T follicular helper cell (primary cell): ENCODE measurements around the gene E2F6.

Source experiments
- DNase-seq: peaks from one replicate; pipeline ENCODE4 v3.0.0-alpha.2; 2020; ENCODE audit warnings: low read depth
- total RNA-seq, 2 experiments: gene quantifications; one replicate each; lab custom pipeline; 2026; lab: John Stamatoyannopoulos, UW

Gene E2F6
- total RNA-seq = 17.0 to 40.9 reads per million in 2 experiments

GRCh38 chr2:11465485-11466306 is at the start of gene E2F6:
Gene E2F6, minus strand, starts transcription at chr2:11466161. Its CDS starts 282 bp downstream, at chr2:11465879.
- peak; percentile 78 for DNase-seq

- DNase-seq = no peak
These were observed 49.6 kb upstream of the E2F6 start for GRCh38 chr2:11515490-11515981.

DNA sequence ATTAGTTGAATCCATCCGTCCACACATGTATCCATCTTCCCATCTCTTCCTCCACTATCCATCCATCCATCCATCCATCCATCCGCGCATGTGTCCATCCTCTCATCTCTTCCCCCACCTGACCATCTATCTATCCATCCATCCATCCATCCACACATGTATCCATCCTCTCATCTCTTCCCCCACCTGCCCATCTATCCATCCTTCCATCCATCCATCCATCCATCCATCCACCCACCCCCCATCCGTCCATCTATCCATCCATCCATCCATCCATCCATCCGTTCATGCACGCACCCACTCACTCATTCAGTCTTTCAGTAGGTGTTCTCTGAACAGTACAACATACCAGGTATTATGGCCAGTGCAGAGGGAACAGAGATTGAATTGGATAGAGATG is 48.9 kb upstream of the E2F6 start:
- no peak for DNase-seq

GRCh38 chr2:11514081-11514730 is 48.2 kb upstream of the E2F6 start:
- DNase-seq = no peak

DNA sequence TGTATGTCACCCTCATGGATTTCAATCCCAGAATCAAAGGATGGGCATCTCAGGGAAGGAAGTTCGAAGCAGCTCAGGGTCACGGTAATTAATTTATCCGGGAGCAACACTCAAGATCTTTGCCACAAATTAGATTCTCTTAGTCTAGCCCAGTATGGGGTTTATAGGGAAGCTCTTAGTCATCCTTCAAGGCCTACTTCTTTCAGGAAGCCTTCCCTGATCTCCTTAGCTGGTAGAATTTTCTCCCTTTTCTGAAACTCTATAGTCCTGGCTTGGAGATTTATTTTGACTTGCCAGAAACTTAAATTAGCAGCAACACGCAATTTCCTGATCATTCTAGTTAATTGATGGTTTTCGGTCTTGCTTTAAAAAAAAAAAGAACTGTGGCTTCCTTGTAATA is 47.4 kb upstream of the E2F6 start:
- no peak for DNase-seq

DNA sequence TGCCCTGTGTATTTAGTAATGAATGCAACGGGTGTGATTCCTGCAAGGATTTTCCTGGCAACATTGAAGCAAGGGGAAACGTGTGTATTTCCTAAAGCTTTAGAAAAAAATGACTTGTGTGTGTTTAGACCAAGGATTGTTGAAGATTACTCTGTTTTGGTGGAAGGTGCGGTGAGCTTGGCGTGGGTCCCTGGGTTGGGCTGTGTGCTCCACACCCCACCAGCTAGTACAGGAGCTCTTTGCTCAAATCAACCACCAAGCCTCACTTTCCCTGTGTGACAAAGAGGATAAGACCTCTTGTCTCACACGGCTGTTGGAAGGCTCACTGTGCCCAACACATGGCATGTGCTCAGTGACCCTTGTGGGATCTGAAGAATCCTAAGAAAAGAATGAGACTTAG is 46.5 kb upstream of the E2F6 start:
- no peak for DNase-seq

DNA sequence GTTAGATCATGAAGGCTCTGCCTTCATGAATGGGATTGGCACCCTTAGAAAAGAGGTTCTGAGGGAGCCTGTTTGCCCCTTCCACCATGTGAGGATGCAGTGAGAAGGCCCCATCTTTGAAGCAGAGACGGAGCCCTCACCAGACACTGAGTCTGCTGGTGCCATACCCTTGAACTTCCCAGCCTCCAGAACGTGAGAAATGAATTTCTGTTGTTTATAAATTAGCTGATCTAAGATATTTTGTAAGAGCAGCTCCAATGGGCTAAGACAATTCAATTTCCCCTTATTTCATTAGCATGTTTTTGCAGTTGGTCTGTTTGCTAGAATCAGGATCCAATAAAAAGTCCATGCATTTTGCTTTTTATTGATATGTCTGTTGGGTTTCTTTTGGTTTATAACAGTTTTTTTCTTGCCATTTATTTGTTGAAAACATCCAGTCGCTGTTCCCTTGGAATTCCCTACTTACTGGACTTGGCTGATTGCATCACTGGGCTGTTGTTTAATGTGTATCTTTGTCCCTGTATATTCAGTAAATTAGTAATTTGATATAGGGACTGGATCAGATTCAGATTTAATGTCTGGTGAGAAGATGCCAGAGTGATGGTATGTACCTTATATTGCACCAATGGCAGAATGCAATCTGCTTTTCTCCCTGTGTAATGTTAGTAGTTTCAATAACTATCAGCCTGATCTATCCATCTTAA is 43.8 kb upstream of the E2F6 start:
- DNase-seq = no peak

DNA sequence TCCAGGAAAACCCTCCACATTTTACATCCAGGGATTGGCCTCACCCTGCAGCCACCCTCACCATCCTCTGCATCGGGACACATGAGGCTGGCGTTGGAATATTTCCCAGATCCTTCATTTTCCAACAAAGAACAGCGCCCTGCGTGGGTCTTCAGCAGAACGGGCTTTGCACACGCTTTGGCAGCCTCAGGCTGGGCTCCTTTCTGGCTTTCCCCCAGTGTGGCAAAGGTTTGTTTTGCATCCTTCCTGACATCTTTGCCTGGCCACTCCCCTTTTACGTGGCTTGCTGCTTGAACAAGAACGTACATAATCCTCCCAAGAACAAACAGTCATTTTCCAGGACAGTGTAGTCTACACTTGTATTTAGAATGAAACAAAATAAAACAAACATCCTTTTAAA is 42.3 kb upstream of the E2F6 start:
- no peak for DNase-seq

DNA sequence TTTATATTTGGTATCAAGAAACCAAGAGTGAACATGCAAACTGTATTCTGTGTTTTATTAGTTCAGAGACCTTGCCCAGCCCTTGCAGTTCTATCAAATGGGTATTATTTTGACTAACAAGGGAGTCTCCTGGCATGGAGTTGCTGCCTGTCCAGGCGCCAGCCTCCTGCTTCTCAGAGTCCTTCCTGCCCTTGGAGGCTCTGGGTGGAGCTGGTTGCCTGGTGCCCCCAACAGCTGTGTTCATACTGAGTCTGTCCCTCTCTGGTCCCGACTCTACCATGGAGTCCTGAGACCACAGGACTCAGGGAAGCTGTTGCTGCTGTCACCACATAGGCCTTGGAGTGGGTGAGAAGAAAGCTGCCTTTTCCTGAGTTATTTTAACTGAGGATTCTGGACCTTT is 41.6 kb upstream of the E2F6 start:
- DNase-seq = no peak

DNA sequence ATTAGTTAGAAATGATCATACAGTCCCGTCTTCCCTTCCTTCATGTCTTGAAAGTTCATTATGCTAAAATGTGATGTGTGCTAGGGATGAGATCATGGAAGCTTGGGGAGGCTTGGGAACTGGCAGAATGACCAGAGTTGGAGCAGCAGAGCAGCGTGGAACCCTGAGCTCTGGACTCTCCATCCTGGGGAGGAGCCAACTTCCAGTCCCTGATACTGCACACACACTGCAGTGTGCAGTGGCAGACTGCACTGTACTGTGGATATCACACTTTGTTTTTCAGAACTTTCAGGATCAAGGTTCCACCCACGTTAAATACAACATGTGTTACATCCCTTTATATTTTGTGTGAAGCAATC is 40.6 kb upstream of the E2F6 start:
- no peak for DNase-seq

DNA sequence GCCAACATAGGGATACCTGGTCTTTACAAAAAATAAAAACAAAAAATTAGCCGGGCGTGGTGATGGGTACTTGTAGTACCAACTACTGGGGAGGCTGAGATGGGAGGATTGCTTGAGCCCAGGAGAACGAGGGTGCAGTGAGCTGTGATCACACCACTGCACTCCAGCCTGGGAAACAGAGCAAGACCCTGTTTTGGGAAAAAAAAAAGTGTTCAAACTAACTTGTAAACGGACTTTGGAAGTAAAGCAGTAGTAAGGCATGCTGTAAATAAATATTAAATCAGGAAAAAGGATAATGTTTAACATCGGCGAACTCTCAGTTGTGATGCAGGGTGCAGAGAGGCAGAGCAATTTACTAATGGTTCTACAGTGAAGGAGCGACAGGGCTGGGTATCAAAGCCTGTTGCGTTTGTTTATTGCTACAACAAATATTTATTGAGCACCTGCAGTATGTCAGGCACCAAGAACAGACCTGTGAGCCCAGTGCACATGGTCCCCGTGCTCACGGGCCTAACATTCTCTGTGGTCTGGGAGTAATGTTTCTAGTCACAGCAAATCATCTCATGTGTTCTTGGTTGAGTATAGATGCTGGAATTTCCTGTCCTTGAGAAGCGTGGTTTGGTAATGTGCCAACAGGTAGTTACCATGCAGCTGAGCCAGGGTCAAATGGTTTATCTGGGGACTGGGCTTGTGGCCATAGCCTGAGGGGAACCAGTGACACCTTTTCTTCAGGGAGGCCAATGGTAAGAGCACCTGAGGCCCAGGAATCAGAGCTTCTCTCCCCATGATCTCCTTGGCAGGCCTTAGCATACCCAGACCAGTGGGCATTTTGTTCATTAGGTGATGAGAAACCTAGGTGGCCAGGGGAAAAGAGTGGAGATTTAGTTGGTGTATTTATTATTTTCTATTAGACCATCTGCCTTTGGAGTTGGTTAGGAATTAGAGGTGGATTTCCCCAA is 40.0 kb upstream of the E2F6 start:
- DNase-seq = no peak

GRCh38 chr2:11503354-11503927 is 37.5 kb upstream of the E2F6 start:
- DNase-seq = no peak

DNA sequence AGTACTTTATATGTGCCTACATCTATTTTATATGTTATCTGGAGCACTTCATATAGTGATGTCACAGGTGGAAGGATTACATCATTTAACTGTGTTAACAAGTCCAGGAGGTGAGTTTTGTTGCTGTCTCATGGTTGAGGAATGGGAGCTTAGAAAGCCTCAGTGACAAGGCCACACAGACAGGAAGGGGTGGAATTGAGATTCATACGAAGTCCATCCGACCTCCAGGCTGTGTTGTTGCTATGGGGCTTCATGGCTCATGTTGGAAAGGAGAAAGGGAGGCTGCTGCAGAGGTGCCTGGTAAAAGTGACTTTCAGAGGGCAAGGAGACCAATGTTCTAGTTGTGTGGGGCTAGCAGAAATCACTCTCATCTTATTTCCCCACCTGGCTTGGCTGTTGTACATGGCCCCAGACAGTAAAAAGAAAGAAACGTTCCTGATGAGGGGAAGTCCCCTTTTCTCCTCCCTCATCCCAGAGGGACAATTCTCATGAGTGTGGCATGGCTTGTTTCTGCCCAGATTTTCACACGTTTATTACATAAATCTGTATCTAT is 36.9 kb upstream of the E2F6 start:
- no peak for DNase-seq

GRCh38 chr2:11500702-11501303 is 34.8 kb upstream of the E2F6 start:
- DNase-seq = no peak

DNA sequence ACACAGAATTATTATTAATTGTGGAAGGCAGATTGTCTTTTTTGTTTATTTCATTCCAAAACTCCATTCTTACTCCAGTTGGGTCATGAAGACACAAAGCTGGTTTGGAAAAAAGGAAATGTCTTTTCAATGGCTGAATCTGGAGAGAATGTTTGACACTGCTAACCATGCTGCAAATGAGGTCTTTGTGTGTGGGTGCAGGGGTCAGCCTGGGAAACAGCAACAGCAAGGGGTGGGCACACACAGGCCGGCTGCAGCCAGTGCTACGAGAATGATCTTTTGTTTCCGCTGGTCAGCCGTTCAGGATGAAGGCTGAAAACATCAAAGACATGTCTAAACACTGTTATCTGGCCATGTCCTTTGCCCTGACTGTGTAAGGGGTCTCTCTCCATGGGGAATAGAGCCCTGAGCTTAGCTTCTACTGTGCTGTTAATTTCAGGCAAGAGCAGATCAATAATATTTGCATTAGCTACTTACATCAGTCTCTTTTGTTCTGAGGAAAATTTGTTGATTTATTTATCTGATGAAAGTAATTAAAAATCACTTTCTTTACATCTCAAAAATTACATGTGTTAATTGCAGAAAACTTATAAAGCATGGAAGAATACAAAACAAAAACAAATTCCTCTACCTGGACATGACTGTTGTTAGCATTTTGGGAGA is 33.3 kb upstream of the E2F6 start:
- DNase-seq = no peak

- DNase-seq = no peak
These were observed 32.6 kb upstream of the E2F6 start for GRCh38 chr2:11498543-11499034.

DNA sequence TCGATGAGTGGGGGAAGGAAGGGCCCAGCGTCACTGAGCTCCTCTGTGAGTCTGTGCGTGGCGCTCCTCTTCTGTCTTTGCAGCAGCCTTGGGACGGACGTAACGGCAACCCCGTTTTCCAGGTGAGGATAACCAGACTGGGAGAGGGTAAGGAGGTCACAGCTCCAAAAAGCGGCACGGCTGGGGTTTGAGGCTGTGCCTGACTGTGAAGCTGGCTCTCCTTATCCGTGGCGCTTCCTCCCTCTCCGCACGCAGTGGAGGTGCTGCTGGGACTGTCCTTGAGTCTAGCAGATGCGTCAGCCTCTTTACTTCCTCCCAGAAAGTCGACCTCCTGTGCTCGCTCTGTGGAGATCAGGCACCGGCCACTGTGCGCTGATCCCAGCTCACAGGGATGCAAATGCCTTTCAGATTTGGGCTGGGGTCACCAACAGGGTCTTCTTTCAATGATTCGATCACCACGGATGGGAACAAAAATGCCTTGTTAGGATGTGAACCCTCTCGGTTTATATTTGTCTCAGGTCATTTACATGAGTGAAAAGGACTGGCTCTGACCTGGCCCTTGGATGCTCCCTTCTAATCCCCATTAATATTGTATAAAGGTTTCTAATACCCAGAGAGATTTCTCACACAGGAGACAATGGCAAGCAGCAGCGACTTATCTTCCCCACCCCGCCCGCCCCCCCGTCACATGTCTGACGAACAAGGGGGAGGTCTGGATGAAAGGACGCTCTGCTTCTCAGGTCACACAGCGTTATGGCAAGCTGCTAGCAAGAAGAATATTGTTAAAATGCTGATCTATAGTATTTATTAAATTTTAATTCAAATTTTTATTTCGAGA is 30.1 kb upstream of the E2F6 start:
- DNase-seq = no peak

- DNase-seq = no peak
These were observed 28.3 kb upstream of the E2F6 start for GRCh38 chr2:11494310-11494709.

GRCh38 chr2:11493282-11493681 is 27.3 kb upstream of the E2F6 start:
- DNase-seq = no peak
